Kidney (tissue), 14 donors: ENCODE measurements around the gene UBE3C. TPM values are rescaled to one million over a fixed set of nuclear protein-coding genes. Genes with fewer than 3 reads are reported as not detected.

Source experiments
- DNase-seq, 5 donors: peaks; one replicate each; pipeline ENCODE4 v3.0.0-alpha.2; 2013 to 2020
- FAIRE-seq: peaks from 2 replicates; lab custom pipeline; 2012; peaks lifted over from hg19 to GRCh38; lab: Jason Lieb, UNC
- H3K27ac ChIP-seq, 2 donors: one replicate each; pipeline ENCODE4 v1.7.0; 2013; ENCODE audit warnings: low read depth in 2 of 2, low read length in 2 of 2, inconsistent platforms in 1 of 2
- H3K27me3 ChIP-seq: one replicate; pipeline ENCODE4 v1.7.1; 2013; ENCODE audit warnings: low read length, inconsistent platforms; ENCODE audit not compliant: control insufficient read depth, insufficient read depth
- H3K36me3 ChIP-seq, 3 donors: one replicate each; pipeline versions ENCODE4 v1.7.0 to v1.7.1; 2013; ENCODE audit warnings: low read length in 3 of 3, control low read depth in 1 of 3, inconsistent platforms in 1 of 3; ENCODE audit not compliant: insufficient read depth in 3 of 3, control insufficient read depth in 2 of 3
- H3K4me1 ChIP-seq, 3 donors: one replicate each; pipeline versions ENCODE4 v1.7.0 to v1.7.1; 2013; ENCODE audit warnings: low read length in 3 of 3, inconsistent platforms in 1 of 3, low read depth in 1 of 3; ENCODE audit not compliant: control insufficient read depth in 2 of 3, insufficient read depth in 2 of 3
- H3K4me3 ChIP-seq, 3 donors: one replicate each; pipeline versions ENCODE4 v1.7.0 to v1.8.1; 2013; ENCODE audit warnings: low read length in 3 of 3, control low read depth in 1 of 3, inconsistent platforms in 1 of 3
- H3K9ac ChIP-seq, 3 donors: one replicate each; pipeline versions ENCODE4 v1.7.0 to v1.7.1; 2013; ENCODE audit warnings: low read length in 3 of 3, control low read depth in 1 of 3, inconsistent platforms in 1 of 3
- H3K9me3 ChIP-seq, 3 donors: one replicate each; pipeline versions ENCODE4 v1.7.0 to v1.7.1; 2013; ENCODE audit warnings: low read length in 3 of 3, control low read depth in 1 of 3, inconsistent platforms in 1 of 3; ENCODE audit not compliant: control insufficient read depth in 2 of 3, insufficient read depth in 1 of 3
- intact Hi-C: fragments of 100-400 bp; cut with DNase I; formaldehyde crosslinking; loops from one replicate; pipeline ENCODE4 v1.11.1; 2022
- polyA plus RNA-seq: library from polyadenylated mRNA; stranded (reverse); fragments of 350-450 nt; fragmentation: Illumina TruSeq; extraction: RNeasy Lipid Tissue Mini Kit (QIAGEN cat#74804); gene quantifications from one replicate; pipeline ENCODE4 v1.2.3, GENCODE V29; 2014; ENCODE audit warnings: low read depth, low replicate concordance; ENCODE audit not compliant: insufficient read depth
- total RNA-seq: library from RNA; stranded (reverse); fragmentation: NEBNext Ultra II Directional; extraction: Animal tissue kit (Norgen Biotek cat#: 25700); gene quantifications from one replicate; pipeline ENCODE4 v1.2.1, GENCODE V29; 2021
- TF ChIP-seq, protein P1 (sequence below): IDR thresholded peaks from 3 replicates; pipeline ENCODE4 v1.5.1; 2012; ENCODE audit warnings: mild to moderate bottlenecking, moderate library complexity, borderline replicate concordance; ENCODE audit not compliant: insufficient read depth; ENCODE audit errors: extremely low read depth
- donor health status: control.
- donor health status: control.
- donor health status: control.
- donor health status: control.
- donor health status: control.
- donor health status: DM: yes; HTN: yes; CAD: no.
- donor health status: Normal renal cell carcinoma (clear cell type).

UBE3C gene
- total and polyA plus RNA-seq, 2 donors from 2014 or later = 20.9 to 58.5 TPM

DNA sequence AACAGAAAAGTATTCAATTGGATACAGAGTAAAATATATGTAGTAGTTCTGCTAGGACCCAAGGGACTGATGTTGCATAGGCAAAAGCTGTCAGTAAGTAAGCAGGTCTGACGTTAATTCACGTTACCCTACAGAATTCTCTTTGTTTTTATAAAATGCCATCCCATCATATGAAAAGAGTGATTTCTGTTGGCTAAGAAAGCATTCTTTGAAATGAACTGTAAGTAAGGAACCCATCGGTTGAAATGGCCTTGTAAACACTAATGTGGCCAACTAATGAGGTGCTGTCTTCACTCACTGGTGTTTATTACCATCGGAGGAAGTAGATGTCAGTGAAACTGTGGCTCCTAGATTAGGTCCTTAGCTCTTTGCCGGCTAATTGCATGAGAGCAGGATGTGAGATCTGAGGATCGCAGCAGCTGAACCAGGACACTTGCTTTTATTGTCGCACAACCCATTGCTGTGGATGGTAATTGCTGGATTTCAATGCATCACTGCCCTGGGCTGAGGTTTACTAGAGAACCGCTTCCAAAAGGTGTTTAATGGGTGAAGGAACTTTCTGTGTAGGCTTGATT is 49.5 kb downstream of the UBE3C start:
- no peaks in the 10 kb centered on the region for H3K4me1 ChIP-seq
- H3K9ac ChIP-seq = no peak overlapping the region
- DNase-seq = peak in 2 of 5 donors; percentile 6 to 24
- no peak overlapping the region for H3K4me3 ChIP-seq
- intact Hi-C loops = no loop called here
- FAIRE-seq = no peak
- peaks cover 2 to 32% (median 16%) of the 10 kb centered on the region in 3 donors for H3K36me3 ChIP-seq
- TF ChIP-seq, protein P1, sequence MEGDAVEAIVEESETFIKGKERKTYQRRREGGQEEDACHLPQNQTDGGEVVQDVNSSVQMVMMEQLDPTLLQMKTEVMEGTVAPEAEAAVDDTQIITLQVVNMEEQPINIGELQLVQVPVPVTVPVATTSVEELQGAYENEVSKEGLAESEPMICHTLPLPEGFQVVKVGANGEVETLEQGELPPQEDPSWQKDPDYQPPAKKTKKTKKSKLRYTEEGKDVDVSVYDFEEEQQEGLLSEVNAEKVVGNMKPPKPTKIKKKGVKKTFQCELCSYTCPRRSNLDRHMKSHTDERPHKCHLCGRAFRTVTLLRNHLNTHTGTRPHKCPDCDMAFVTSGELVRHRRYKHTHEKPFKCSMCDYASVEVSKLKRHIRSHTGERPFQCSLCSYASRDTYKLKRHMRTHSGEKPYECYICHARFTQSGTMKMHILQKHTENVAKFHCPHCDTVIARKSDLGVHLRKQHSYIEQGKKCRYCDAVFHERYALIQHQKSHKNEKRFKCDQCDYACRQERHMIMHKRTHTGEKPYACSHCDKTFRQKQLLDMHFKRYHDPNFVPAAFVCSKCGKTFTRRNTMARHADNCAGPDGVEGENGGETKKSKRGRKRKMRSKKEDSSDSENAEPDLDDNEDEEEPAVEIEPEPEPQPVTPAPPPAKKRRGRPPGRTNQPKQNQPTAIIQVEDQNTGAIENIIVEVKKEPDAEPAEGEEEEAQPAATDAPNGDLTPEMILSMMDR = no peak
- no peaks in the 10 kb centered on the region for H3K9me3 ChIP-seq
- no peak overlapping the region for H3K27ac ChIP-seq
- H3K27me3 ChIP-seq = no peaks in the 10 kb centered on the region

DNA sequence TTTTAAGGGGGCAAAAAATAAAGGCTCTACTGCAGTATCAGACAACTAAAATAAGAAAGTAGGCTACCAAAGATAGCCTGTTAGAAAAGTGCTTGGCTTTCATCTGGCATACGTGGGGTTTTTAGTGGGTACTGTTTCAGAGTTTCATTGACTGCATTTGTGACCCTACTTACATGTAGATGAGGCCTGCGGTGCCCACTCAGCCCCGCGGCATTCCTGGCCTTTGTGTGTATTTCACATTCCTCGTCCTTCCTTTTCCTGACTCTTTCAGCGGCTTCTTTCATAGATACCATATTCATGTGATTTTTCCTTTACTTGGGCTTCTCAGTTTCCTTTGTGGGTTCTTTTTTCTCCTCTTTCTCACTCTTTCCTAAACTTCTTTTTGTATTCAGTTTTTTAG is 50.7 kb downstream of the UBE3C start:
- intact Hi-C loops = no loop called here
- no peaks in the 10 kb centered on the region for H3K27me3 ChIP-seq
- DNase-seq = no peak
- no peak overlapping the region for H3K27ac ChIP-seq
- peaks cover 3 to 32% (median 12%) of the 10 kb centered on the region in 3 donors for H3K36me3 ChIP-seq
- no peaks in the 10 kb centered on the region for H3K4me1 ChIP-seq
- TF ChIP-seq, protein P1 = no peak
- no peak overlapping the region for H3K9ac ChIP-seq
- no peaks in the 10 kb centered on the region for H3K9me3 ChIP-seq
- no peak overlapping the region for H3K4me3 ChIP-seq
- no peak for FAIRE-seq

DNA sequence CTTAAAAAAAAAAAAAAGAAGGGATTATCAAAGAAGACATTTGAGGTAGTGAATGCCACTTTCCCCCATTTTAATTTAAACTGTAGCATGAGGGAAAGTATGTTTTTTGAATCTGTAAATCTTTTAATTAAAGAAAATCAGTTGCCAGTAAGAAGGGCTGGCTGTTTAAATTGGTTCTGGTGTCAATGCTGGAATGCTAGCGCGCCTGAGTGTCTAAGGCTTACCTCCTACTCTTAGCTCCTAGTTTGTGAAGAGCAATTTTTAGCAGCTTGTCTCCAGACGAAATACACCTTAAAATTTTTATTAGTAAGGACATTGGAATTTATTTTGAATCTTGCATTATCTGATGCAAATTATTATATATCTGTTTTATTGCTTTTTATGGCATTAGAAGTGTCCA is 54.1 kb downstream of the UBE3C start:
- H3K9ac ChIP-seq = no peak overlapping the region
- no peak overlapping the region for H3K4me3 ChIP-seq
- peaks cover 4 to 29% (median 8%) of the 10 kb centered on the region in 3 donors for H3K36me3 ChIP-seq
- FAIRE-seq = no peak
- intact Hi-C loops = no loop called here
- H3K27me3 ChIP-seq = no peaks in the 10 kb centered on the region
- TF ChIP-seq, protein P1 = no peak
- no peaks in the 10 kb centered on the region for H3K9me3 ChIP-seq
- H3K4me1 ChIP-seq = no peaks in the 10 kb centered on the region
- no peak overlapping the region for H3K27ac ChIP-seq
- DNase-seq = peak in 1 of 5 donors; percentile 5

DNA sequence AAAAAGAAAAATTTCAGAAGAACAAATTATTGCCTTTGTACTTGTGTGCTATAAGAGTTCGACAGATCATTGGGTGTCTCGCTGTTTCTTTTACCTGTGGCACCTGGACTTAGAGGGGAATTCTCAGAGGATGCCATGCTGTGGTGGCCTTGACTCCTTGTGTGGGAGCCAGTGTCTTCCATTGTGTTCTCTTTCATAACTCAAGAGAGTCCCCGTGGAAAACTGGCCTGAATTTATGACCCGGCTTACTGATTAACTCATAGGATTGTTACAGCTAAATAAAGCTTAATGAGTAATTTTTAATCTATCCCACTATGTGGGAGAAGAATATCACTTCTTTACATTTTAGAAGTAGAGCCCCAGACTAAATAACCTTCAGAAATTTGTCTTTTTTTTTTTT is 54.5 kb downstream of the UBE3C start:
- Histone ChIP-seq H3K27ac (no peak overlapping the region), H3K36me3 (peaks cover 4 to 28% (median 8%) of the 10 kb centered on the region in 3 donors), H3K27me3 (no peaks in the 10 kb centered on the region), H3K4me3 (no peak overlapping the region), H3K9ac (no peak overlapping the region), H3K4me1 (no peaks in the 10 kb centered on the region), H3K9me3 (no peaks in the 10 kb centered on the region)
- FAIRE-seq = no peak
- intact Hi-C loops = no loop called here
- DNase-seq = peak in 1 of 5 donors; percentile 12
- TF ChIP-seq, protein P1 = no peak
